Measurements from ENCODE around the gene SYNJ2.

- TF ChIP-seq SMC3 (IDR thresholded peaks at IDR 0.05): no peak
- no peak for TF ChIP-seq RFX5 (IDR thresholded peaks at IDR 0.05)
- TF ChIP-seq, protein P1, sequence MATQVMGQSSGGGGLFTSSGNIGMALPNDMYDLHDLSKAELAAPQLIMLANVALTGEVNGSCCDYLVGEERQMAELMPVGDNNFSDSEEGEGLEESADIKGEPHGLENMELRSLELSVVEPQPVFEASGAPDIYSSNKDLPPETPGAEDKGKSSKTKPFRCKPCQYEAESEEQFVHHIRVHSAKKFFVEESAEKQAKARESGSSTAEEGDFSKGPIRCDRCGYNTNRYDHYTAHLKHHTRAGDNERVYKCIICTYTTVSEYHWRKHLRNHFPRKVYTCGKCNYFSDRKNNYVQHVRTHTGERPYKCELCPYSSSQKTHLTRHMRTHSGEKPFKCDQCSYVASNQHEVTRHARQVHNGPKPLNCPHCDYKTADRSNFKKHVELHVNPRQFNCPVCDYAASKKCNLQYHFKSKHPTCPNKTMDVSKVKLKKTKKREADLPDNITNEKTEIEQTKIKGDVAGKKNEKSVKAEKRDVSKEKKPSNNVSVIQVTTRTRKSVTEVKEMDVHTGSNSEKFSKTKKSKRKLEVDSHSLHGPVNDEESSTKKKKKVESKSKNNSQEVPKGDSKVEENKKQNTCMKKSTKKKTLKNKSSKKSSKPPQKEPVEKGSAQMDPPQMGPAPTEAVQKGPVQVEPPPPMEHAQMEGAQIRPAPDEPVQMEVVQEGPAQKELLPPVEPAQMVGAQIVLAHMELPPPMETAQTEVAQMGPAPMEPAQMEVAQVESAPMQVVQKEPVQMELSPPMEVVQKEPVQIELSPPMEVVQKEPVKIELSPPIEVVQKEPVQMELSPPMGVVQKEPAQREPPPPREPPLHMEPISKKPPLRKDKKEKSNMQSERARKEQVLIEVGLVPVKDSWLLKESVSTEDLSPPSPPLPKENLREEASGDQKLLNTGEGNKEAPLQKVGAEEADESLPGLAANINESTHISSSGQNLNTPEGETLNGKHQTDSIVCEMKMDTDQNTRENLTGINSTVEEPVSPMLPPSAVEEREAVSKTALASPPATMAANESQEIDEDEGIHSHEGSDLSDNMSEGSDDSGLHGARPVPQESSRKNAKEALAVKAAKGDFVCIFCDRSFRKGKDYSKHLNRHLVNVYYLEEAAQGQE (IDR thresholded peaks at IDR 0.05): no peak
- TF ChIP-seq ZFP36 (IDR thresholded peaks at IDR 0.05; ENCODE audit: borderline replicate concordance, partially characterized antibody): no peak
- no peak for TF ChIP-seq NR3C1 (IDR thresholded peaks at IDR 0.05)
- no peak for TF ChIP-seq EP300 (IDR thresholded peaks at IDR 0.05)
- TF ChIP-seq, protein P2, sequence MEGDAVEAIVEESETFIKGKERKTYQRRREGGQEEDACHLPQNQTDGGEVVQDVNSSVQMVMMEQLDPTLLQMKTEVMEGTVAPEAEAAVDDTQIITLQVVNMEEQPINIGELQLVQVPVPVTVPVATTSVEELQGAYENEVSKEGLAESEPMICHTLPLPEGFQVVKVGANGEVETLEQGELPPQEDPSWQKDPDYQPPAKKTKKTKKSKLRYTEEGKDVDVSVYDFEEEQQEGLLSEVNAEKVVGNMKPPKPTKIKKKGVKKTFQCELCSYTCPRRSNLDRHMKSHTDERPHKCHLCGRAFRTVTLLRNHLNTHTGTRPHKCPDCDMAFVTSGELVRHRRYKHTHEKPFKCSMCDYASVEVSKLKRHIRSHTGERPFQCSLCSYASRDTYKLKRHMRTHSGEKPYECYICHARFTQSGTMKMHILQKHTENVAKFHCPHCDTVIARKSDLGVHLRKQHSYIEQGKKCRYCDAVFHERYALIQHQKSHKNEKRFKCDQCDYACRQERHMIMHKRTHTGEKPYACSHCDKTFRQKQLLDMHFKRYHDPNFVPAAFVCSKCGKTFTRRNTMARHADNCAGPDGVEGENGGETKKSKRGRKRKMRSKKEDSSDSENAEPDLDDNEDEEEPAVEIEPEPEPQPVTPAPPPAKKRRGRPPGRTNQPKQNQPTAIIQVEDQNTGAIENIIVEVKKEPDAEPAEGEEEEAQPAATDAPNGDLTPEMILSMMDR (IDR thresholded peaks at IDR 0.05): no peak
- no peak for TF ChIP-seq PBX3 (IDR thresholded peaks at IDR 0.05)
- no peak for TF ChIP-seq KDM1A (IDR thresholded peaks at IDR 0.05; ENCODE audit: low read depth)
- no peak for TF ChIP-seq POLR2A (IDR thresholded peaks at IDR 0.05; ENCODE audit: low read length)
Observed at GRCh38 chr6:158032354-158032733, 50.7 kb downstream of the SYNJ2 start.
